NCI-H526 treated with DMSO at 0.1 percent for 48 hours (cell line): ENCODE measurements around the gene SYNJ2.

Source experiments
- DNase-seq: peaks from one replicate; lab custom pipeline; 2025; lab: John Stamatoyannopoulos, UW

SYNJ2 gene

DNA sequence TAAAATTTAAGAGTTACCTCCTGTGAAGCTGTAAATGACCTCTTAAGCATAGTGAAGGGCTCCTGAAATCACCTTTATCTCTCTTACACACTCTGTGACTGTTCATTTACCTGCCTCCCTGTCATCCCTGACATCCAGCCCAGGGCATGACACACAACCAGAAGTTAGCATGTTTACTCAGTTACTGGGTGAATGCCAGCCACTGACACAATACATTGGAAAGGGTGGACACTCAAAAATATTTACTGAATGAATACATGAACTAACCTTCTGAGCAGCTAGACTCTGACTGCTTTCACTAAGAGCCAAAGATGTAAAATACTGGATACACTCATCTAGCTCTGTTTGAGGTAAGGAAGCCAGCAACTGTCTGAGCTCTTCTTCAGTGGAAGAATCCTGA lies 161.1 kb downstream of the SYNJ2 start:
- no peak for DNase-seq

DNA sequence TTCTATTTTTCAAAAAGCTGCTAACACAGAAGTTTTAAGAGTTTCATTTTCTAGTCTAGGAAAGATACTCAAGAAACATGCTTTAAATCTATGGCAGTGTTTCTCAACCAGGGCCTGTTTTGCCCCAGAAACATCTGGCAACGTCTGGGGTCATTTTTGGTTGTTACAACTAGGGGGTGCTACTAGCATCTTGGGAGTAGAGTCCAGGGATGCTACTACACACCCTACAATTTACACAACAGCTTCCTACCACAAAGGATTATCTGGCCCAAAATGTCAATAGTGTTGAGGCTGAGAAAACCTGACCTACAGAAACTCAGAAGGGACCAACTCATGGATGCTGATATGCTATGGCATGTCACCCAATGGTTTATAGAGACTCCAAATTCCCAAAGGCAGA lies 162.0 kb downstream of the SYNJ2 start:
- DNase-seq, result no peak
